HepG2 (cell line): ENCODE measurements around the gene ANAPC16. TPM values are rescaled to one million over a fixed set of nuclear protein-coding genes. Genes with fewer than 3 reads are reported as not detected.

ENCODE experiments used
- ARNT2 ChIP-seq: sonication (generic); formaldehyde crosslinking; IDR thresholded peaks from 2 replicates; pipeline ENCODE4 v1.8.0; 2022; ENCODE audit warnings: mild to moderate bottlenecking, low read depth, missing genetic modification reagents, moderate library complexity
- HOXA9 ChIP-seq: sonication (generic); formaldehyde crosslinking; IDR thresholded peaks from 2 replicates; pipeline ENCODE4 v1.8.1; 2022; ENCODE audit warnings: missing genetic modification reagents, mild to moderate bottlenecking, moderate library complexity, borderline replicate concordance
- ISL2 ChIP-seq: sonication (generic); formaldehyde crosslinking; IDR thresholded peaks from 2 replicates; pipeline ENCODE4 v1.5.0; 2020; ENCODE audit warnings: missing genetic modification reagents
- MED1 ChIP-seq: sonication (generic); formaldehyde crosslinking; IDR thresholded peaks from 2 replicates; pipeline ENCODE4 v1.4.0; 2020; ENCODE audit warnings: missing genetic modification reagents
- NFIB ChIP-seq: sonication (generic); formaldehyde crosslinking; IDR thresholded peaks from 2 replicates; pipeline ENCODE4 v1.9.0; 2021; ENCODE audit warnings: missing genetic modification reagents, mild to moderate bottlenecking, borderline replicate concordance
- NKX3-1 ChIP-seq: sonication (generic); formaldehyde crosslinking; IDR thresholded peaks from 2 replicates; pipeline ENCODE4 v1.5.0; 2020; ENCODE audit warnings: missing genetic modification reagents
- PREB ChIP-seq: sonication (generic); formaldehyde crosslinking; IDR thresholded peaks from 2 replicates; pipeline ENCODE4 v1.4.0; 2020; ENCODE audit warnings: missing genetic modification reagents
- SMAD3 ChIP-seq: sonication (generic); formaldehyde crosslinking; IDR thresholded peaks from 2 replicates; pipeline ENCODE4 v1.4.0; 2020; ENCODE audit warnings: missing genetic modification reagents
- TBP ChIP-seq: sonication (generic); formaldehyde crosslinking; IDR thresholded peaks from 2 replicates; pipeline ENCODE4 v1.5.0; 2020; ENCODE audit warnings: missing genetic modification reagents
- ZBED4 ChIP-seq: sonication (generic); formaldehyde crosslinking; IDR thresholded peaks from 2 replicates; pipeline ENCODE4 v1.4.0; 2020; ENCODE audit warnings: missing genetic modification reagents, borderline replicate concordance
- ZFP41 ChIP-seq: sonication (generic); formaldehyde crosslinking; IDR thresholded peaks from 2 replicates; pipeline ENCODE4 v1.4.0; 2020; ENCODE audit warnings: mild to moderate bottlenecking, missing genetic modification reagents, borderline replicate concordance
- ZNF367 ChIP-seq: sonication (generic); formaldehyde crosslinking; IDR thresholded peaks from 2 replicates; pipeline ENCODE4 v1.4.0; 2020; ENCODE audit warnings: missing genetic modification reagents, borderline replicate concordance
- ZNF446 ChIP-seq: sonication (generic); formaldehyde crosslinking; IDR thresholded peaks from 2 replicates; pipeline ENCODE4 v1.5.0; 2020; ENCODE audit warnings: mild to moderate bottlenecking, missing genetic modification reagents
- ZNF496 ChIP-seq: sonication (generic); formaldehyde crosslinking; IDR thresholded peaks from 2 replicates; pipeline ENCODE4 v1.8.1; 2023; ENCODE audit warnings: mild to moderate bottlenecking, moderate library complexity, missing genetic modification reagents; ENCODE audit not compliant: insufficient replicate concordance
- ZNF629 ChIP-seq: sonication (generic); formaldehyde crosslinking; conservative IDR thresholded peaks from 2 replicates; pipeline ENCODE4 v1.5.0; 2020; ENCODE audit warnings: missing genetic modification reagents
- ZNF652 ChIP-seq: IDR thresholded peaks from 2 replicates; pipeline ENCODE4 v1.6.1; 2016; ENCODE audit warnings: low read depth, borderline replicate concordance
- ZNF746 ChIP-seq: sonication (generic); formaldehyde crosslinking; IDR thresholded peaks from 2 replicates; pipeline ENCODE4 v1.8.0; 2022; ENCODE audit warnings: mild to moderate bottlenecking, missing genetic modification reagents
- polyA plus RNA-seq, 8 experiments: library from polyadenylated mRNA; depleted of rRNA in 3 of 8; stranded (reverse) in 7 of 8; unstranded in 1 of 8; fragments of >200 nt; fragmentation: Illumina TruSeq in 4 of 8; extraction: Trizol in 4 of 8; gene quantifications; 2 replicates each; pipeline versions ENCODE4 v1.2.1 to v1.2.3, GENCODE V29; 2011 to 2016; ENCODE audit warnings: low read depth in 4 of 8, missing spikeins in 1 of 8, mixed read lengths in 1 of 8; ENCODE audit not compliant: insufficient read depth in 1 of 8
- total RNA-seq, 5 experiments: library from RNA; depleted of rRNA; stranded (reverse); fragments of >200 nt; fragmentation: Illumina TruSeq; extraction: Trizol; gene quantifications; 2 replicates each; pipeline ENCODE4 v1.2.3, GENCODE V29; 2016; ENCODE audit warnings: low read depth in 1 of 5
- TF ChIP-seq, protein P1 (sequence below): sonication (generic); formaldehyde crosslinking; IDR thresholded peaks from 2 replicates; pipeline ENCODE4 v1.4.0; 2020; ENCODE audit warnings: mild to moderate bottlenecking, missing genetic modification reagents, borderline replicate concordance
- TF ChIP-seq, protein P2 (sequence below): sonication (generic); formaldehyde crosslinking; IDR thresholded peaks from 2 replicates; pipeline ENCODE4 v1.8.1; 2023; ENCODE audit warnings: missing genetic modification reagents, mild to moderate bottlenecking, borderline replicate concordance

Gene ANAPC16
- total and polyA plus RNA-seq, 2 of the 13 experiments (the other 11 are each of a cell fraction or from before 2014, with no cell fraction given) = 74.8 to 89.4 TPM

DNA sequence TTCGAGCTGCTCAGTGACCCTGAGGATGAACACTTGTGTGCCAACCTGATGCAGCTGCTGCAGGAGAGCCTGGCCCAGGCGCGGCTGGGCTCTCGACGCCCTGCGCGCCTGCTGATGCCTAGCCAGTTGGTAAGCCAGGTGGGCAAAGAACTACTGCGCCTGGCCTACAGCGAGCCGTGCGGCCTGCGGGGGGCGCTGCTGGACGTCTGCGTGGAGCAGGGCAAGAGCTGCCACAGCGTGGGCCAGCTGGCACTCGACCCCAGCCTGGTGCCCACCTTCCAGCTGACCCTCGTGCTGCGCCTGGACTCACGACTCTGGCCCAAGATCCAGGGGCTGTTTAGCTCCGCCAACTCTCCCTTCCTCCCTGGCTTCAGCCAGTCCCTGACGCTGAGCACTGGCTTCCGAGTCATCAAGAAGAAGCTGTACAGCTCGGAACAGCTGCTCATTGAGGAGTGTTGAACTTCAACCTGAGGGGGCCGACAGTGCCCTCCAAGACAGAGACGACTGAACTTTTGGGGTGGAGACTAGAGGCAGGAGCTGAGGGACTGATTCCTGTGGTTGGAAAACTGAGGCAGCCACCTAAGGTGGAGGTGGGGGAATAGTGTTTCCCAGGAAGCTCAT is 59.0 kb downstream of the ANAPC16 start (continued):
- TF ChIP-seq, protein P1, sequence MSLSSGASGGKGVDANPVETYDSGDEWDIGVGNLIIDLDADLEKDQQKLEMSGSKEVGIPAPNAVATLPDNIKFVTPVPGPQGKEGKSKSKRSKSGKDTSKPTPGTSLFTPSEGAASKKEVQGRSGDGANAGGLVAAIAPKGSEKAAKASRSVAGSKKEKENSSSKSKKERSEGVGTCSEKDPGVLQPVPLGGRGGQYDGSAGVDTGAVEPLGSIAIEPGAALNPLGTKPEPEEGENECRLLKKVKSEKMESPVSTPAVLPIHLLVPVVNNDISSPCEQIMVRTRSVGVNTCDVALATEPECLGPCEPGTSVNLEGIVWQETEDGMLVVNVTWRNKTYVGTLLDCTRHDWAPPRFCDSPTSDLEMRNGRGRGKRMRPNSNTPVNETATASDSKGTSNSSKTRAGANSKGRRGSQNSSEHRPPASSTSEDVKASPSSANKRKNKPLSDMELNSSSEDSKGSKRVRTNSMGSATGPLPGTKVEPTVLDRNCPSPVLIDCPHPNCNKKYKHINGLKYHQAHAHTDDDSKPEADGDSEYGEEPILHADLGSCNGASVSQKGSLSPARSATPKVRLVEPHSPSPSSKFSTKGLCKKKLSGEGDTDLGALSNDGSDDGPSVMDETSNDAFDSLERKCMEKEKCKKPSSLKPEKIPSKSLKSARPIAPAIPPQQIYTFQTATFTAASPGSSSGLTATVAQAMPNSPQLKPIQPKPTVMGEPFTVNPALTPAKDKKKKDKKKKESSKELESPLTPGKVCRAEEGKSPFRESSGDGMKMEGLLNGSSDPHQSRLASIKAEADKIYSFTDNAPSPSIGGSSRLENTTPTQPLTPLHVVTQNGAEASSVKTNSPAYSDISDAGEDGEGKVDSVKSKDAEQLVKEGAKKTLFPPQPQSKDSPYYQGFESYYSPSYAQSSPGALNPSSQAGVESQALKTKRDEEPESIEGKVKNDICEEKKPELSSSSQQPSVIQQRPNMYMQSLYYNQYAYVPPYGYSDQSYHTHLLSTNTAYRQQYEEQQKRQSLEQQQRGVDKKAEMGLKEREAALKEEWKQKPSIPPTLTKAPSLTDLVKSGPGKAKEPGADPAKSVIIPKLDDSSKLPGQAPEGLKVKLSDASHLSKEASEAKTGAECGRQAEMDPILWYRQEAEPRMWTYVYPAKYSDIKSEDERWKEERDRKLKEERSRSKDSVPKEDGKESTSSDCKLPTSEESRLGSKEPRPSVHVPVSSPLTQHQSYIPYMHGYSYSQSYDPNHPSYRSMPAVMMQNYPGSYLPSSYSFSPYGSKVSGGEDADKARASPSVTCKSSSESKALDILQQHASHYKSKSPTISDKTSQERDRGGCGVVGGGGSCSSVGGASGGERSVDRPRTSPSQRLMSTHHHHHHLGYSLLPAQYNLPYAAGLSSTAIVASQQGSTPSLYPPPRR (CRISPR knock-in tag) = no peak
- TF ChIP-seq ZFP41 (no peak), ZNF629 (CRISPR knock-in tag) (no peak), MED1 (CRISPR knock-in tag) (peak; percentile 75), ARNT2 (0 out of 2 replicates have a peak, but pooled peaks have one; percentile 7), ZNF367 (CRISPR knock-in tag) (no peak), NKX3-1 (CRISPR knock-in tag) (no peak), NFIB (CRISPR knock-in tag) (peak; percentile 78; the same call in 1 of the 2 replicates), ZNF446 (no peak), ZNF496 (no peak), TBP (CRISPR knock-in tag) (no peak), ISL2 (CRISPR knock-in tag) (no peak), PREB (CRISPR knock-in tag) (no peak), ZNF746 (CRISPR knock-in tag) (no peak; the same call in 1 of the 2 replicates), ZBED4 (CRISPR knock-in tag) (no peak), ZNF652 (CRISPR knock-in tag) (no peak), SMAD3 (CRISPR knock-in tag) (no peak), HOXA9 (CRISPR knock-in tag) (no peak)
- TF ChIP-seq, protein P2, sequence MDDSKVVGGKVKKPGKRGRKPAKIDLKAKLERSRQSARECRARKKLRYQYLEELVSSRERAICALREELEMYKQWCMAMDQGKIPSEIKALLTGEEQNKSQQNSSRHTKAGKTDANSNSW (CRISPR knock-in tag) = 0 out of 2 replicates have a peak, but pooled peaks have one; percentile 62
